ENCODE measurements around the gene GRB2. TPM values are rescaled to one million over a fixed set of nuclear protein-coding genes. Genes with fewer than 3 reads are reported as not detected.

Gene GRB2
- total RNA-seq, 1 experiment from 2014 or later: 169 TPM

DNA sequence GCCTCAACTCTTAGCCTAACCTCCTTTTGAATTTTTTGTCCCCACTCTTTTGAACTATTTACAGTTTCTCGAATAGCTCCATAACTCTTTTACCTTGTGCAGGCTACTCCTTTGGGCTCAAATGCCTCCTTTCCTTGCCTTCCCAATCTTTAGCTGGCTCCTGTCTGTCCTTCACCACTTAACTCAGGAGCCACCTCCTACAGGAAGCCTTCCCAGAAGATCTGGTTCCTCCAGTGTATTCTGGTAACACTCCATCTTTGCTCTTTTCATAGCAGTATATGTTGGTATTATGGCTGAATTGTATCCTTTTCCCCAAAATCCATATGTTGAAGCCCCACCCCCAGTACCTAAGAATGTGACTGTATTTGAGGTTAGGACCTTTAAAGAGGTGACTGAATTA lies 9.0 kb upstream of the GRB2 start:
- DNase-seq (ENCODE audit: low spot score): no peak

DNA sequence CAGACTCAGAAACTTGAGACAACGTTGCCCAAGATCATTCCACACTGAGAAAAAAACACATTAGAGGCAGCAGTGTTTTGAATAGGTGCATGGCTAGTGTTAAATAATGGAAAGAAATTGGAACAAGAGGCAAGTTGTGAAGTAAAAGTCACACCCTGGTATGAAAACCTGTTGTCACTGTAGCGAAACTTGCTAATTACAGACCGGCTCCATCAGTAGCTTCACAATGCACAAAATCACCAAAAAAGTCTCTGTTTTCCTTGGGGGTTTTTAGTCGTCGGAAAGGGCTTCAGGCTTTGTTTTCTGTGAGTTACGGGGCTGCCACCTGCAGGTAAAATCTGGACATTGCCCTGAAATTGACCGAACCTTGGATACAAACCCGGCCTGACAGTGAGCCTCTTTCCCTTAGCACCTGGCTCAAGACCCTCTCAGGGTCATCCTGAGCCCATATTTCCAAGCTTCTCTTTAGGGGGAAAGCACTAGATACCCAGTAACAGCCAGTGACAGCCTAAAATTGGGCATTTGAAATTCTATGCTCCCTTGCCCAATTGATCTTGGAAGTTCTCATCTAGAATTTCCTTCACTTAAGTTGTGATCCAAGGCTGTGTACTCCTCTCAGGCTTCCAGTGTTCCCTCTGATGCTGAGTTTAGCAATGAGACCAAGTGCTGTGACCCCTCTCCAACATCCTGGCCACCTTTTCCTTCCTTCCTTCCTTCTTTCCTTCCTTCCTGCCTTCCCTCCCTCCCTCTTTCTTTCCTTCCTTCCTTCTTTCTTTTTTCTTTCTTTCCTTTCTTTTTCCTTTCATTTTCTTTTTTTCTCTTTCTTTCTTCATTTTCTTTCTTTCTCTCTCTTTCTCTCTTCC lies 7.2 kb upstream of the GRB2 start:
- peak; percentile 73 for DNase-seq (ENCODE audit: low spot score)

DNA sequence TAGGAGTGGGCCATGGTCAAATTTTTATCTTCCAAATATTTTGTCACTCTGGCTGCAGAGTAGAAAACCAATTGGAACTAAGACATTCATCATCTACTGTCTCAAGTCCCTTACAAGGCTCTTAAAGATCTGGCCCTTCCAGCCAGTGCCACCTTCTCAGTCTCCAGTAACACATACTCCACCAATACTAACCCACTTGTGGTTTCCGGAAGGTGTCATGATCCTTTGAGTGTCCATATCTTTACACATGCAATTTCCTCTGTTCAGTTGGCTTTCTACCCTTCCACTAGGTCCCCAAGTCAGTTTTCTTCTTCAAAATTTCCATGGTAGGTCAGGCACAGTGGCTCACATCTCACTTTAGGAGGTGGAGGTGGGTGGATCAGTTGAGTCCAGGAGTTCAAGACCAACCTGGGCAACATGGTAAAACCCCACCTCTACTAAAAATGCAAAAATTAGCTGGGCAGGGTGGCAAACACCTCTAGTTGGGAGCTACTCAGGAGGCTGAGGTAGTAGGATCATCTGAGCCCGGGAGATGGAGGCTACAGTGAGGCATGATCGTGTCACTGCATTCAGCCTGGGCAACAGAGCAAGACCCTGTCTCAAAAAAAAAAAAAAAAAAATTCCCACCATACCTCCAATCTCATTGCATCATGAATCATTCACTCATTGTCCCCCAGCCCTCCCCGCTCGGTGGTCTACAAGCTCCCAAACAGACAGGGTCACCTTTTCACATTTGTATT lies 6.0 kb upstream of the GRB2 start:
- no peak for DNase-seq (ENCODE audit: low spot score)

DNA sequence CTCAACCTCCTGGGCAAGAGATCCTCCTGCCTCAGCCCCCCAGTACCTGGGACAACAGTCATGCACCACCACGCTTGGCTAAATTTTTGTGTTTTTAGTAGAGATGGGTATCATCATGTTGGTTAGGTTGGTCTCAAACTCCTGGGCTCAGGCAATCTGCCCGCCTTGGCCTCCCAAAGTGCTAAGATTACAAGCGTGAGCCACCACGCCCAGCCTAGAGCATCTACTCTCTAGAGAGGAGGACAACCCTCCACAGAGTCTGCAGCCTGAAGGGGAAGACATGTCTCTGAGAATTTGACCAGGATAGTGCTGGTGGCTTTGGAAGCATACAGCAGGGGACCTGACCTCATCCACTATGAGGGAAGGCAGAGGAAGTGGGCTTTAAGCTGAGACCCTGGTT lies 4.7 kb upstream of the GRB2 start:
- no peak for DNase-seq (ENCODE audit: low spot score)

DNA sequence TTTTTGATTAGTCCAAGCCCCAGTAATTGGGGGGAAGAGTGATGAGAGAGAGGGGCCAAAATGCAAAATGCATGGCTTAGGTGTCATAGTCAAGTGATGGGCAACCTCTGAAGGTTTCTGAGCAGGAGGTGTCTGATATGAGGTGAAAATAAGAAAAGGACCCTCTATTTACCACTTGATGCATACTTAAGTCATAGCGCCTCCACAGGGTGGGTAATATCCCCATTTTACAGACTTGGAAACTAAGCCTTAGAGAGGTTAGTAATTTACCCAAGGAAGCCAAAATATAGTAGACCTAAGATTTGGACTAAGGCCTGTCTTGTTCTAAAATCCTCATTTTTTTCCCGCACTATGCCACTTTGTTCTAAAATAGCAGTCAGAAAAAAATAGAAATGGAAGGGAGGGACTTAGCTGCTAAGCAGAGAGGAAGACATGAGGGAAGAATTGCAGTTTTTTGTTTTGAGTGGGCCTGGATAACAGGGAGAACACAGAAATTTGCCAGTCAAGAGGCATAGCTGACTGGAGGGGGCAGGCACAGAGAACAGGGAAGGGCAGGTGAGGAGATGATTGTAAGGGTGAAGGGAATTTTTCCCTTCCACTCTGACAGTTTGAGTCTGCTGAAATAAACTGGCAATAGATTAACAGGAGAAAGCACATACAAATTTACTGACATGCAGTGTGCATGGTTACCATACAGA lies 2.3 kb upstream of the GRB2 start:
- DNase-seq (ENCODE audit: low spot score): no peak

DNA sequence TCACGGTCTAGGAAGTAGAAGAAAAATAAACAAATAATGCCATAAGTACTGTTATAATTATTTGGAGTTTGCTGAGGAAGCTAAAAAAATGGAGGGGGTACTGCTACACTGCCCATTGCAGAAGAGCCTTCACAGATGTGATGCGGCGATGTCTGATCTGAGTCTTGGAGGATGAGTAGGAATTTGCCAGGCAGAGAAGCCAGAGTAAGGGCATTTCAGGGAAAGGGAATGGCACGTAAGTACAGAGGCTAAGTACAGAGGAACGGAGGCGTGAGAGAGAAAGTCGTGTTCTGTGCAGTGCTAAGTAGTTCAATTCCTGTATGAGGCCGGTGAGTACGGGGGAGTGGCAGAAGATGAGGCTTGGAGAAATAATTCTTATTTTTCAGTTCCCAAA lies 741 bp upstream of the GRB2 start:
- peak; percentile 23 for DNase-seq (ENCODE audit: low spot score)

DNA sequence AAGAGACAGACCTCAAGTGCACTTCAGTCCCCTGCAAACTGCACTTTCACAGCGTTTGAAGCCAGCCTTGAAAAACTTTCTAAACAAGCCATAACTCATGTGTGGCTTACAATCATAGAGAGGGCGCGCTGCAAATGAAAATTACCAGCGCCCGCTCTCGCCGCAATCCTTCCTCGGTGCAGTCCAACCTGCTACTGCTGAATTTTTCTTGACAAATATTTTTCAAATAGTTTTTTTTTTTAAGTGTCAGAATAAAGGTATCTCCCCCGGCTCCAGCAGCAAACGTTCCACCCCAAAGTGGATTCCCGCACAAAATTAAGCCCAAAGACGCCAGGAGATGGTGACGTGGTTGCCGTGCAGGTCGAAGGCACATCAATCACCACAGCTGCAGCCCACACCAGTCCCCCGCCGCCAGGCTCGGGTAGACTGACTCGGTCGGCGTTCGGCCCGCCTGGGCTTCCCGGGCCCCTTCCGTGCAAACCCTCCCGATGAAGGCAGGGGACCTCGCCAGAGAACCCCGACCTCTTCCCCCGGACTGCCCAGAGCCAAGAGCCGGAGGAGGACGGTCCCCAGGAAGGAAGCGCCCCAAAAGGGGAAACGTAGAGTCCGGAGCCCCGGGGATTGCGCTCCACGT lies 630 bp downstream of the GRB2 start:
- DNase-seq (ENCODE audit: low spot score): peak; percentile 41

DNA sequence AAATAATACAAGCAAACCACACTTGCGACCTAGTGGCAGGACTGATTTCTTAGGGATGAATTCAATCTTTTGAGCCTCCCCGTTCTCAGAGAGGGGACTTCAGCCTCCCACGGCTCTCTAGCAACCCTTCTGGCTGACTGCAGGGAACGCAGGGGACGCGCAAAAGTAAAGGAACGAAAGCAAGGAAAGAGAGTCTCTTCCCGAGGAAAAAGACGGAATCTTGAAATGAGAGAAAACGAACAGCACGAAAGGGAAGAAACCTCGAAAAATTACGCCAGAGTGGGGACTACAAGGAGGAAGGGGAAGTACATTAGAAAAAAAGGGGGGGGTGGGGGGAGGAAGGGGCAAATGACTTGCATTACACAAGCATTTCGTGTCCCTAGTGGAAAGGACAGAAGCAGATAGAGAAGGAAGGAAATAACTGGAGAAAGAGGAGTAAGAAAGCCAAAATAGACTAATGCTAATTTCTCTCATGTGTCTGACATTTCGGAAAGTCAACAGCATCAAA lies 1.2 kb downstream of the GRB2 start:
- peak; percentile 87 for DNase-seq (ENCODE audit: low spot score)

DNA sequence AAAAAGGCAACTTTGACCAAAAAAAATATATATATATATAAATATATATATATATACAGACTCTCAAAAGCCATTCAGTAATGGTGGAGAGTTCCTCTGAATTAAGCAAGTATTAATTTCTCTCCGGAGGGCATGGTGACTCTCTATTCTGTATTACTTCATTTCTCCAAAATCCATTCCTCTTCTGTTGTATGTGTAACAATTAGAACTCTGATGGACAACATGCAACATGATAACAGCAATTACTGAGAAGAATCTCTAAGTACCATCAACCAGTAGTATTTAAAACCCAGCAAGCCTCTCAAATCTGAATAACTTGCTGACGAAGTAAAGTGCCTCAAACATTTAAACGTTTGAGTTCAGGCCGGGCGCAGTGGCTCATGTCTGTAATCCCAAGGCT lies 2.3 kb downstream of the GRB2 start:
- DNase-seq (ENCODE audit: low spot score): no peak

DNA sequence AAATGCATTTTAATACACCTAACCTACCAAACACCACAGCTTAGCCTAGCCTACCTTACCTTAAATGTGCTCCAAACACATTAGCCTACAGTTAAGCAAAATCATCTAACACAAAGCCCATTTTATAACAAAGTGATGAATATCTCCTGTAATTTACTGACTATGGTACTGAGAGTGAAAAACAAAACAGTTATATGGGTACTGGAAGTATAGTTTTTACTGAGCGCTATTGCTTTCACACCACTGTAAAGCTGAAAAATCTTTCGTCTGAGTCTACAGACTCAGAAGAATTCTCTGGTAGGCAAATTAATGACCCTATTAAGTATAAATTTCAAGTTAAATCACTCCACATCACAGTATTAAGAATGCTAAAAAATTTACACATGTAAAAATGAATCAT lies 3.5 kb downstream of the GRB2 start:
- no peak for DNase-seq (ENCODE audit: low spot score)

DNA sequence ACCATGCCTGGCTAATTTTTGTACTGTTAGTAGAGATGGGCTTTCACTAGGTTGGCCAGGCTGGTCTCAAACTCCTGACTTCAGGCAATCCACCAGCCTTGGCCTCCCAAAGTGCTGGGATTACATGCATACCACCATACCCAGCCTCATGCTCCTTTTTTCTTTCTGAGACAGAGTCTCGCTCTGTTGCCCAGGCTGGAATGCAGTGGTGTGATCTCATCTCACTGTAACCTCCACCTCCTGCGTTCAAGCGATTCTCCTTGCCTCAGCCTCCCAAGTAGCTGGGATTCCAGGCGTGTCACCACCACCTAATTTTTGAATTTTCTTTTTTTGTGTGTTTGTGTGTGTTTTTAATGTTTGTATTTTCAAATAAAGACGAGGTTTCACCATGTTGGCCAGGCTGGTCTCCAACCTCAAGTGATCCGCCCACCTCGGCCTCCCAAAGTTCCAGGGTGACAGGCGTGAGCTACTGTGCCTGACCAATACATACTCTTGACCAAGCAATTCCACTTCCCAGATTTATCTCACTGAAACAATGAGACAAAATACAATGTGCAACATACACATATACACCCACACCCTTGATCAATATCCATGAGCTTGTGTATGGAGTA lies 5.0 kb downstream of the GRB2 start:
- no peak for DNase-seq (ENCODE audit: low spot score)

DNA sequence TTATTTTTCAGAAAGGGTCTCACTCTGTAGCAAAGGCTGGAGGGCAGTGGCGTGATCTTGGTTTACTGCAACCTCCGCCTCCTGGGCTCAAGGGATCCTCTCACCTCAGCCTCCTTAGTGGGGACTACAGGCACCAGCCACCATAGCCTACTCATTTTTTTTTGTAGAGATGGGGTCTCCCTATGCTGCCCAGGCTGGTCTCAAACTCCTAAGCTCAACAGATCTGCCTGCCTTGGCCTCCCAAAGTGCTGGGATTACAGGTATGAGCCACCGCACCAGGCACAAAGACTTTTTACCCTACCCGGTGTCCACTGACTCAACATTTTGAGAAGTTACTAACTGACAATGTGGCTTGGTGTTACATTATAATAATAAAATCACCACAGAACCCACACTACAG lies 7.2 kb downstream of the GRB2 start:
- no peak for DNase-seq (ENCODE audit: low spot score)

DNA sequence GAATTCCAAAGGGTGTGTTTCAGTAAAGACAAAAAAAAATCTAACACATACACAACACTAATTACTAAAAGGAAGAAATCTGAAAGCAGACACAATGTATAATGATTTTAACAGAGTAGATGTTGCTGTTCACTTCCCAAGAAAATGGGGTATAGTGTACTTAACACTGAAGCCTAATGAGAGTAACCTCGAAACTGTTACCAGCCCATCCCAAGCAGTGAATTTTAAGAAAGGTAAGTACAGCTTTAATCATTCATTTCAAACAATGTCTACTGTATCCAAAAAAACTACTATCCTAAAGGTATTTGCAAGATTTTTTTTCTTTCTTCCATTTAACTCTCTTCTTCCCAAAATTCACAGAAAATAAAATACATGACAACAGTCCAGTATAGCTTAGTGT lies 8.3 kb downstream of the GRB2 start:
- no peak for DNase-seq (ENCODE audit: low spot score)

DNA sequence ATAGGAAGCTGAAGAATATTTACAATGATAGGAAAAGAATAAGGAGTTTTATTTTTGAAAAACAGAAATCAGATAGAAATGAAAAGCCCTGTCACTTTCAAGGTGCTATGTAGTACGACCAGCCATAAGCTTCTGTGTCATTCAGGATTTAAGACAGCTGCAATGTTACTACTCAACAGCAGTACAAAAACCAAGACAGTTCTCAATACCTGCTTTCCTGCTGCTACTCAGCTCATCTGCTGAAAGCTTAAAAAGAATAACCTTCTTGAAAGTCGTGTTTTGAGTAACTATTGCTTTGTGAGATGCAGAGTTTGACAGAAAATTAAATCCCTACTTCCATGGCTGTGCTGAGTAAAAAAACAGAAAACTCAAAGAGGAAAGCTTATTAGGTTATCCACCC lies 8.7 kb downstream of the GRB2 start:
- no peak for DNase-seq (ENCODE audit: low spot score)

DNA sequence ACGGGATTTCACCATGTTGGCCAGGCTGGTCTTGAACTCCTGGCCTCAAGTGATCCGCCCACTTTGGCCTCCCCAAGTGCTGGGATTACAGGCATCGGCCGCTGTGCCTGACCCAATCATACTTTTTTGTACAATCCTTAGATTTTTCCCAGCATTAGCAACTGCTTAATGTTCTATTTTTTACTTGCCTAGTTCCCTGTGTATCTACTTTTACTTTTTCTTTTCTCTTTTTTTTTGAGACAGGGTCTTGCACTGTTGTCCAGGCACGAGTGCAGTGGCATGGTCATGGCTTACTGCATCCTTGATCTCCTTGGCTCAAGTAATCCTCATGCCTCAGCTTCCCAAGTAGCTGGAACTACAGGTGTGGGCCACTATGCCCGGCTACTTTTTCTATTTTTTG lies 9.5 kb downstream of the GRB2 start:
- no peak for DNase-seq (ENCODE audit: low spot score)

DNA sequence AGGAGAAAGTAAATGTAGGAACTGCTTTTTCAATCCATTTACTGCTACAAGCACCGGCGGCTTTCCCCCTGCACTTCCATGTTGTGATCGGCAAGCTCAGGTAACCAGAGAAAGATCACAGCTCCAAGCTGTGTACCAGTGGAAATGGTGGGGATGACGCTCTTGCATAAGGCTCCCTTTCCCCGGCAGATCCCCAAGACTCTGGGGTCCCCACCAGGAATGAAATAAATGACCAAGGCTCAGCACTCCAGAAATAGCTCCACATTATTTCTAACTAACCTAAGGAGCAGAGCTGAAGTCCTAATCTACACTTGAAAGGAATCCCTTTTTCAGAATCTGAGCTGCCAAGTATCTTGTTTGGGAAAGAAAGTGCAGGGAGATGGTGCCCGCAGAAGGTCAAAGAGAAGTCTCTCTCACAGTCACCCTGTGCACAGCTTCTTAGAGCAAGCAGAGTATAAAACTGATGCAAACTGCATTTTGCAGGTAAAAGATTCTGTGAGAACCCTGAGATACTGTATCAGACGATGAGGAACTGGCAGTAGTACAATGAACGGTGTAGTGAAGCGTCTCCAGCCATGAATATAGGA lies 11.1 kb downstream of the GRB2 start:
- peak; percentile 31 for DNase-seq (ENCODE audit: low spot score)

DNA sequence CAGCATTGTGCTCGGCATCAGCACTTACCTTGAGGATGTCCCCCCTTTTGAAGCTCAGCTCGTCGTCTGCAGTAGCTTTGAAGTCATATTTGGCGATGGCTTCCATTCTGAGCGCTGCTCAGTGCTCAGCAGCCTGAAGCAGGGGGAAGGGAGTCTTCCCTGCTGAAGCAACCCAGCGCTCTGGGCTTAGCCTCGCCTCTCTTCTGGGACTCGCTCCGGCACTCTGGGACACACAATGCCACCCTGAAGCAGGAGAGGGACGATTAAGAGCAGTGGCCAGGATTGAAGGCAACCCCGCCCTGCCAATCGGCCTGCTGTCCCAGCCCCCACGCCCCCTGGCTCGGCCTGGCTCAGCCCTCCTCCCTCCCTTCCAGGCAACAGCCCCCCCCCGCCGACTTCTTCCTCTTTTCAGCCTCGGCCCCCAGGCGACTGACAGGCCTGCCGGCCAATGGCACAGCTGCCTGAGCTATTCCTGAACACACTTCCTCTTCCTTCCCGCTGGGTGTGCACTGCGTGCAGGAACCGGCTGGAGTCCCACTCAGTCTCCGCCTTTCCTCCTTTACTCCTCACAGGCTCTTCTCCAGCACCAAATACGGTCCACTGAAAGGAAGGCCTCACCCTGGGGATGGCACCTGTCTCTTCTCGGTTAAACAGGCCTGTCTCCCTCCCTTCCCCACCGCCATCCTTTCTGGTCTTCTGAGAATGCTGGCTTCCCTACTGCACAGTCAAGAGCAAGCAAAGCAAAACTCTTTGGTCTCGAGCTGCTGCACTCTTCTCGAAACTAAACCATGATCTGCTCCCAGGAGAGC lies 11.8 kb downstream of the GRB2 start:
- DNase-seq (ENCODE audit: low spot score): peak; percentile 96

DNA sequence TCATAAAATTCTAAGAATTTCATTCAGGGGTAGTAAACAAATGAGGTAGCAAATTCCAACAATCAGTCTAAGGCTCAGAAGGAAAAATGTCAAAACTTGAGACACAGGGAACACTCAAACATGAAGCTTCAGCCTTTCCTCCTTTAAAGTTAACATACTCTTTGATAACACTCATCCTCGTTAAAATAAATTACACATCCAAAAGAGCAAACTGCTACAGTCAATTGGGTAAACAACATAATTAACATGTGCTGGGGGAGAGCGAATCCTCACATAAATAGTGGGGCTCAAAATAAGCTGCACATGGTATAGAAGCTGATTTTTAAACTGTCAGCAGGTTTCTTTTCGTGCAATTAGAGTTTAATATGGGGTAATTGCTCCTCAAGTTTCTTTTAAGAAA lies 12.9 kb downstream of the GRB2 start:
- no peak for DNase-seq (ENCODE audit: low spot score)

DNA sequence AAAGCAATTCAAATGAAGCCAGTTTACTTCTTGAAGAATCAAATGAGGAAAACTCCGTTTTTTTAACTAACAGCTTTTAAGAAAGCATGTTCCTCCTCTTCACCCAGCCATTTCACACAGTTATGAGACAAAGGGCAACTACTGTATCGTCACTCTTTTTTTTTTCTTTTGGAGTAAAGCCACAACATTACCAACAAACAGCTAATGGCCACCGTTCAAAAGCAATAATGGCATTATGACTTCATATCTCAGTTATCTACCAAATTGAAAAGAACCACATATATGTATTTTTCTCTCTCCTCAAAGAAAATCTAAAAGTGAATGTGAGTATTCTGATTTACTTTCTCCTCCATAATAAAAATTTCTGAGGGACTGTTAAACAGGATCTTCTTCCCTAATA lies 14.5 kb downstream of the GRB2 start:
- DNase-seq (ENCODE audit: low spot score): no peak

DNA sequence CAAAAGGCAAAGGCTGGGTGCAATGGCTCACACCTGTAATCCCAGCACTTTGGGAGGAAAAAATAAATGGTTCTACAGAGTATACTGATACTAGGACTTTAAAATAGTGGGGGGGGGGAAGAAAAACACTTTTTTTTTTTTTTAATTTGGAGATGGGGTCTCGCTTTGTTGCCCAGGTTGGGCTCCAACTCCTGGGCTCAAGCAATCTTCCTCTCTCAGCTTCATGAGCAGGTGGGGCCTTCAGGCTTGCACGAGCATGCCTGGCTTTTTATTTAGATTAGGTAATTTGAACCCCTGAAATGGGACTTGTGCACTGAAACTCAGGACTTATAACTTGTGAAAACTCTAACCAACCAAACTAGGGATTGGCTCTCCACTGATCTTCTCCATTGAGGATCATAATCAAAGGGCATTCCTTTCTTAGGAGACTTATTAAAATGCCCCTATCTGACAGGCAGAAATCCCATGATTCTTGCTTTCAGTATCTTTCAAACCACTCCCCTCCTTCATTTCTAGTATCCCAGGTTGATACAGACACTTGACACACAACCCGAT lies 16.9 kb downstream of the GRB2 start:
- DNase-seq (ENCODE audit: low spot score): no peak

Measured in HT-29 (cell line).